Neural cell (in vitro differentiated cells): Measurements from ENCODE around the gene TMEM74B. TPM values are rescaled to one million over a fixed set of nuclear protein-coding genes. Genes with fewer than 3 reads are reported as not detected.

Experiments
- H2AFZ ChIP-seq: fragments of 200-600, 300-800 bp; sonication (generic), shearing (Covaris generic); 2 replicates; pipeline ENCODE4 v1.6.0; 2014; ENCODE audit warnings: low read depth, mild to moderate bottlenecking, antibody characterized with exemption, low read length, moderate library complexity
- H3F3A ChIP-seq: fragments of 200-600 bp; shearing (Covaris generic); 2 replicates; pipeline ENCODE4 v1.6.1; 2016; ENCODE audit warnings: mild to moderate bottlenecking, moderate library complexity, mixed read lengths, antibody characterized with exemption, low read length; ENCODE audit not compliant: insufficient read depth, poor library complexity, severe bottlenecking
- H3K27ac ChIP-seq: fragments of 200-600, 300-800 bp; sonication (generic), shearing (Covaris generic); 2 replicates; pipeline ENCODE4 v1.5.1; 2014; ENCODE audit warnings: mild to moderate bottlenecking, low read length, moderate library complexity
- H3K27me3 ChIP-seq: fragments of 300-800, 200-600 bp; sonication (generic), shearing (Covaris generic); 2 replicates; pipeline ENCODE4 v1.6.0; 2014; ENCODE audit warnings: mild to moderate bottlenecking, low read depth, low read length, moderate library complexity; ENCODE audit not compliant: insufficient read depth
- H3K36me3 ChIP-seq: fragments of 300-800, 200-600 bp; sonication (generic), shearing (Covaris generic); 2 replicates; pipeline ENCODE4 v1.5.1; 2014; ENCODE audit warnings: mild to moderate bottlenecking, antibody characterized with exemption, low read length, moderate library complexity; ENCODE audit not compliant: insufficient read depth
- H3K4me2 ChIP-seq: fragments of 300-800, 200-600 bp; sonication (generic), shearing (Covaris generic); 2 replicates; pipeline ENCODE4 v1.6.0; 2014; ENCODE audit warnings: mild to moderate bottlenecking, low read length
- H3K4me3 ChIP-seq: fragments of 300-800, 200-600 bp; sonication (generic), shearing (Covaris generic); 2 replicates; pipeline ENCODE4 v1.5.1; 2014; ENCODE audit warnings: mild to moderate bottlenecking, low read length, moderate library complexity
- H3K79me2 ChIP-seq: fragments of 200-600 bp; shearing (Covaris generic); replicated peaks from 2 replicates; pipeline ENCODE4 v1.6.0; 2014; ENCODE audit warnings: mild to moderate bottlenecking, low read length, moderate library complexity; ENCODE audit not compliant: insufficient read depth
- H3K9ac ChIP-seq: fragments of 300-800, 200-600 bp; sonication (generic), shearing (Covaris generic); 2 replicates; pipeline ENCODE4 v1.6.1; 2016; ENCODE audit warnings: mild to moderate bottlenecking, low read length, mixed read lengths
- H3K9me2 ChIP-seq: fragments of 200-600 bp; shearing (Covaris generic); 2 replicates; pipeline ENCODE4 v1.6.1; 2016; ENCODE audit warnings: mild to moderate bottlenecking, low read length, mixed read lengths; ENCODE audit not compliant: insufficient read depth
- H3K9me3 ChIP-seq: fragments of 200-600, 300-800 bp; sonication (generic), shearing (Covaris generic); 2 replicates; pipeline ENCODE4 v1.6.1; 2016; ENCODE audit warnings: mild to moderate bottlenecking, mixed run types, low read length, moderate library complexity, mixed read lengths
- H4K20me1 ChIP-seq: fragments of 200-600 bp; shearing (Covaris generic); 2 replicates; pipeline ENCODE4 v1.6.1; 2016; ENCODE audit warnings: mild to moderate bottlenecking, mixed run types; ENCODE audit not compliant: insufficient read depth
- EP300 ChIP-seq: fragments of 450-650 bp; conservative IDR thresholded peaks from 2 replicates; pipeline ENCODE4 v1.6.1; 2014; ENCODE audit warnings: antibody characterized with exemption, mild to moderate bottlenecking, moderate library complexity; ENCODE audit not compliant: poor library complexity, severe bottlenecking
- EZH2 ChIP-seq: fragments of 200-600, 300-800 bp; shearing (Covaris generic), sonication (generic); IDR thresholded peaks from 2 replicates; pipeline ENCODE4 v1.6.1; 2014; ENCODE audit warnings: antibody characterized with exemption, low read length, borderline replicate concordance, mild to moderate bottlenecking; ENCODE audit not compliant: insufficient read depth, poor library complexity, severe bottlenecking
- MXI1 ChIP-seq: fragments of 450-650 bp; conservative IDR thresholded peaks from 2 replicates; pipeline ENCODE4 v1.6.1; 2014; ENCODE audit warnings: antibody characterized with exemption, mild to moderate bottlenecking; ENCODE audit not compliant: poor library complexity, severe bottlenecking
- POLR2AphosphoS5 ChIP-seq: IDR thresholded peaks from 2 replicates; pipeline ENCODE4 v1.6.1; 2012
- RAD21 ChIP-seq: fragments of 450-650 bp; conservative IDR thresholded peaks from 2 replicates; pipeline ENCODE4 v1.6.1; 2014; ENCODE audit warnings: antibody characterized with exemption, mild to moderate bottlenecking, moderate library complexity
- SMC3 ChIP-seq: fragments of 450-650 bp; conservative IDR thresholded peaks from 2 replicates; pipeline ENCODE4 v1.6.1; 2014; ENCODE audit warnings: antibody characterized with exemption, mild to moderate bottlenecking, moderate library complexity; ENCODE audit not compliant: poor library complexity
- TAF1 ChIP-seq: IDR thresholded peaks from 2 replicates; pipeline ENCODE4 v1.6.1; 2012; ENCODE audit warnings: low read depth
- polyA plus RNA-seq: library from polyadenylated mRNA; depleted of rRNA; stranded (reverse); fragments of >200 nt; gene quantifications from 2 replicates; pipeline ENCODE4 v1.2.3, GENCODE V29; 2014
- TF ChIP-seq, protein P1 (sequence below): IDR thresholded peaks from 2 replicates; pipeline ENCODE4 v1.6.1; 2012; ENCODE audit warnings: borderline replicate concordance
- TF ChIP-seq, protein P2 (sequence below): fragments of 450-650 bp; IDR thresholded peaks from 2 replicates; pipeline ENCODE4 v1.5.1; 2014; ENCODE audit warnings: antibody characterized with exemption, mild to moderate bottlenecking, moderate library complexity; ENCODE audit not compliant: poor library complexity, severe bottlenecking

TMEM74B gene
- polyA plus RNA-seq, 1 donor from 2014 or later: 155 TPM

DNA sequence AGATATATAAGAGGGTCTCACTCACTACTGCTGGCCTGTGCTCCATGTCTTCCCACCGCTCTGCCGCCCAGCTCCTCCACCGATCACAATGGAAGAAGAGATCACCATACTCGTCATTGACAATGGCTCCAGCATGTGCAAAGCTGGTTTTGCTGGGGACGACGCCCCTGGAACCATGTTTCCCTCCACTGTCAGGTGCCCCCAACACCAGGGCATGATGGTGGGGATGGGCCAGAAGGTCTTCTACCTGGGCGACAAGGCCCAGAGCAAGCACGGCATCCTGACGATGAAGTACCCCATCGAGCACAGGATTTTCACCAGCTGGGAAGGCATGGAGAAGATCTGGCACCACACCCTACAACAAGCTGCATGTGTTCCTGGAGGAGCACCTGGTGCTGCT lies 24.3 kb downstream of the TMEM74B start:
- H3K27me3 ChIP-seq: no peaks in the 10 kb centered on the region
- no peaks in the 10 kb centered on the region for H3K79me2 ChIP-seq
- TF ChIP-seq, protein P1, sequence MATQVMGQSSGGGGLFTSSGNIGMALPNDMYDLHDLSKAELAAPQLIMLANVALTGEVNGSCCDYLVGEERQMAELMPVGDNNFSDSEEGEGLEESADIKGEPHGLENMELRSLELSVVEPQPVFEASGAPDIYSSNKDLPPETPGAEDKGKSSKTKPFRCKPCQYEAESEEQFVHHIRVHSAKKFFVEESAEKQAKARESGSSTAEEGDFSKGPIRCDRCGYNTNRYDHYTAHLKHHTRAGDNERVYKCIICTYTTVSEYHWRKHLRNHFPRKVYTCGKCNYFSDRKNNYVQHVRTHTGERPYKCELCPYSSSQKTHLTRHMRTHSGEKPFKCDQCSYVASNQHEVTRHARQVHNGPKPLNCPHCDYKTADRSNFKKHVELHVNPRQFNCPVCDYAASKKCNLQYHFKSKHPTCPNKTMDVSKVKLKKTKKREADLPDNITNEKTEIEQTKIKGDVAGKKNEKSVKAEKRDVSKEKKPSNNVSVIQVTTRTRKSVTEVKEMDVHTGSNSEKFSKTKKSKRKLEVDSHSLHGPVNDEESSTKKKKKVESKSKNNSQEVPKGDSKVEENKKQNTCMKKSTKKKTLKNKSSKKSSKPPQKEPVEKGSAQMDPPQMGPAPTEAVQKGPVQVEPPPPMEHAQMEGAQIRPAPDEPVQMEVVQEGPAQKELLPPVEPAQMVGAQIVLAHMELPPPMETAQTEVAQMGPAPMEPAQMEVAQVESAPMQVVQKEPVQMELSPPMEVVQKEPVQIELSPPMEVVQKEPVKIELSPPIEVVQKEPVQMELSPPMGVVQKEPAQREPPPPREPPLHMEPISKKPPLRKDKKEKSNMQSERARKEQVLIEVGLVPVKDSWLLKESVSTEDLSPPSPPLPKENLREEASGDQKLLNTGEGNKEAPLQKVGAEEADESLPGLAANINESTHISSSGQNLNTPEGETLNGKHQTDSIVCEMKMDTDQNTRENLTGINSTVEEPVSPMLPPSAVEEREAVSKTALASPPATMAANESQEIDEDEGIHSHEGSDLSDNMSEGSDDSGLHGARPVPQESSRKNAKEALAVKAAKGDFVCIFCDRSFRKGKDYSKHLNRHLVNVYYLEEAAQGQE: no peak
- no peak for TF ChIP-seq EZH2
- TF ChIP-seq, protein P2, sequence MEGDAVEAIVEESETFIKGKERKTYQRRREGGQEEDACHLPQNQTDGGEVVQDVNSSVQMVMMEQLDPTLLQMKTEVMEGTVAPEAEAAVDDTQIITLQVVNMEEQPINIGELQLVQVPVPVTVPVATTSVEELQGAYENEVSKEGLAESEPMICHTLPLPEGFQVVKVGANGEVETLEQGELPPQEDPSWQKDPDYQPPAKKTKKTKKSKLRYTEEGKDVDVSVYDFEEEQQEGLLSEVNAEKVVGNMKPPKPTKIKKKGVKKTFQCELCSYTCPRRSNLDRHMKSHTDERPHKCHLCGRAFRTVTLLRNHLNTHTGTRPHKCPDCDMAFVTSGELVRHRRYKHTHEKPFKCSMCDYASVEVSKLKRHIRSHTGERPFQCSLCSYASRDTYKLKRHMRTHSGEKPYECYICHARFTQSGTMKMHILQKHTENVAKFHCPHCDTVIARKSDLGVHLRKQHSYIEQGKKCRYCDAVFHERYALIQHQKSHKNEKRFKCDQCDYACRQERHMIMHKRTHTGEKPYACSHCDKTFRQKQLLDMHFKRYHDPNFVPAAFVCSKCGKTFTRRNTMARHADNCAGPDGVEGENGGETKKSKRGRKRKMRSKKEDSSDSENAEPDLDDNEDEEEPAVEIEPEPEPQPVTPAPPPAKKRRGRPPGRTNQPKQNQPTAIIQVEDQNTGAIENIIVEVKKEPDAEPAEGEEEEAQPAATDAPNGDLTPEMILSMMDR: no peak
- no peak for TF ChIP-seq TAF1
- TF ChIP-seq MXI1: no peak
- no peak for TF ChIP-seq RAD21
- TF ChIP-seq POLR2AphosphoS5: no peak
- TF ChIP-seq EP300: no peak
- no peak for TF ChIP-seq SMC3
- no peaks in the 10 kb centered on the region for H3K9me3 ChIP-seq
- H3K27ac ChIP-seq: no peak overlapping the region
- no peaks in the 10 kb centered on the region for H3K9me2 ChIP-seq
- no peak overlapping the region for H3K4me3 ChIP-seq
- H2AFZ ChIP-seq: no peak overlapping the region
- peaks cover 21% of the 10 kb centered on the region for H3K36me3 ChIP-seq
- no peak overlapping the region for H3K9ac ChIP-seq
- H3F3A ChIP-seq: no peaks in the 10 kb centered on the region
- no peak overlapping the region for H3K4me2 ChIP-seq
- no peaks in the 10 kb centered on the region for H4K20me1 ChIP-seq

DNA sequence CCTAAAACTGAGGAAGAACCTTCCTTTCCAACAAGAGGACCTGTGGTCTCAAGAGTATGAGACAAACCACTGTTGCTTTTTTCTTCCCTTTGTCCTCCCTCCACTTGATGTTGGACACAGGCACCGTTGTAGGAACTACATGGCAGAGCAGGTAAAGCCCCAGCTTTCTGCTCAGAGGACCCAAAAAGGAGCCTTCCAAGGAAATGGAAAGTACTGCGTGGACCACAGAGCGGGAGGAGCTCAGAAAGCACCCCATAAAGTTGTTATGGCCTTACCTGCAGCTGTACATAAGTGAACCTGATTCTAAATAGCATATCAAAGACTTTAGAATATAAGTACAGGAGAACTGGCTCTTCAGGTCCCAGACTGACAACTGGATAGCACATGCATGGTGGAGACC lies 29.4 kb downstream of the TMEM74B start:
- no peaks in the 10 kb centered on the region for H3K9me2 ChIP-seq
- no peak overlapping the region for H2AFZ ChIP-seq
- H3K4me2 ChIP-seq: no peak overlapping the region
- no peak overlapping the region for H3K4me3 ChIP-seq
- no peaks in the 10 kb centered on the region for H3K79me2 ChIP-seq
- H3K27me3 ChIP-seq: no peaks in the 10 kb centered on the region
- H3K9ac ChIP-seq: no peak overlapping the region
- TF ChIP-seq, protein P1: no peak
- TF ChIP-seq EP300 (no peak), SMC3 (no peak), EZH2 (no peak), TAF1 (no peak), RAD21 (no peak), MXI1 (no peak), POLR2AphosphoS5 (no peak)
- TF ChIP-seq, protein P2: no peak
- H3K36me3 ChIP-seq: peaks cover 12% of the 10 kb centered on the region
- H3K27ac ChIP-seq: no peak overlapping the region
- H4K20me1 ChIP-seq: no peaks in the 10 kb centered on the region
- no peaks in the 10 kb centered on the region for H3F3A ChIP-seq
- H3K9me3 ChIP-seq: no peaks in the 10 kb centered on the region
